A549 (cell line): Measurements from ENCODE around the gene ARMH3. TPM values are rescaled to one million over a fixed set of nuclear protein-coding genes. Genes with fewer than 3 reads are reported as not detected.

Experiments
- ATAC-seq, 2 experiments: fragments of 200-7000 bp in 1 of 2; fragments of >200 bp in 1 of 2; cut with Nextera tagmentation in 1 of 2; cut with Tn5 transposase in 1 of 2; 3 replicates each; pipeline versions ENCODE4 v1.8.0 to v1.9.1; 2018 to 2020; ENCODE audit warnings: mild to moderate bottlenecking in 1 of 2, moderate library complexity in 1 of 2
- CTCF ChIA-PET: fragments of 300-600 bp; sonication (Branson Sonifier 250); formaldehyde crosslinking; extraction: SDS; loops from one replicate; lab custom pipeline; 2021; ENCODE audit warnings: antibody characterized with exemption, inconsistent platforms; lab: Yijun Ruan, JAX
- POLR2A ChIA-PET: fragments of 350-600 bp; formaldehyde crosslinking; extraction: SDS; loops from one replicate; lab custom pipeline; 2021; ENCODE audit warnings: antibody characterized with exemption, inconsistent platforms; lab: Yijun Ruan, JAX
- DNase-seq, 2 experiments: peaks; one replicate each; pipeline versions ENCODE4 v3.0.0 to v3.0.0-alpha.2; 2011 to 2016; ENCODE audit warnings: low read depth in 1 of 2, low spot score in 1 of 2
- FAIRE-seq: peaks from 2 replicates; lab custom pipeline; 2011; peaks lifted over from hg19 to GRCh38; lab: Jason Lieb, UNC
- H3K27ac ChIP-seq, 2 experiments: fragments of >200 bp; sonication (Bioruptor Twin); formaldehyde crosslinking; 3 replicates each; pipeline ENCODE4 v1.5.1; 2016 to 2017
- H3K4me1 ChIP-seq: fragments of >200 bp; sonication (Bioruptor Twin); formaldehyde crosslinking; 3 replicates; pipeline ENCODE4 v1.6.1; 2016
- H3K4me2 ChIP-seq: fragments of >200 bp; sonication (Bioruptor Twin); formaldehyde crosslinking; 3 replicates; pipeline ENCODE4 v1.6.1; 2016
- H3K4me3 ChIP-seq: fragments of >200 bp; sonication (Bioruptor Twin); formaldehyde crosslinking; 3 replicates; pipeline ENCODE4 v1.5.1; 2016
- H3K9me3 ChIP-seq: fragments of >200 bp; sonication (Bioruptor Twin); formaldehyde crosslinking; 3 replicates; pipeline ENCODE4 v1.6.1; 2016
- BCL3 ChIP-seq: fragments of >200 bp; sonication (Bioruptor Twin); formaldehyde crosslinking; IDR thresholded peaks from 3 replicates; pipeline ENCODE4 v1.6.1; 2016
- CHD2 ChIP-seq: fragments of 150-350 bp; IDR thresholded peaks from 2 replicates; pipeline ENCODE4 v1.6.1; 2014; ENCODE audit warnings: low read length; ENCODE audit not compliant: partially characterized antibody
- E2F6 ChIP-seq: IDR thresholded peaks from 2 replicates; pipeline ENCODE4 v1.6.1; 2012; ENCODE audit warnings: low read depth, borderline replicate concordance
- EHMT2 ChIP-seq: fragments of 200-600 bp; sonication (generic); IDR thresholded peaks from 2 replicates; pipeline ENCODE4 v1.6.1; 2016; ENCODE audit warnings: antibody characterized with exemption, low read depth, mild to moderate bottlenecking, moderate library complexity
- ESRRA ChIP-seq: fragments of 150-350 bp; IDR thresholded peaks from 2 replicates; pipeline ENCODE4 v1.6.1; 2014; ENCODE audit warnings: mild to moderate bottlenecking, low read length, borderline replicate concordance
- GATA3 ChIP-seq: IDR thresholded peaks from 2 replicates; pipeline ENCODE4 v1.6.1; 2012; ENCODE audit warnings: borderline replicate concordance
- HDAC2 ChIP-seq: fragments of 200-600 bp; sonication (generic); IDR thresholded peaks from 2 replicates; pipeline ENCODE4 v1.6.1; 2016
- JUNB ChIP-seq: fragments of >200 bp; sonication (Bioruptor Twin); formaldehyde crosslinking; IDR thresholded peaks from 2 replicates; pipeline ENCODE4 v1.6.1; 2016
- PBX3 ChIP-seq: IDR thresholded peaks from 2 replicates; pipeline ENCODE4 v1.6.1; 2012
- POLR2A ChIP-seq: IDR thresholded peaks from 2 replicates; pipeline ENCODE4 v1.6.1; 2012; ENCODE audit warnings: mild to moderate bottlenecking, low read length
- RARB ChIP-seq: fragments of 250-450 bp; sonication (Bioruptor Pico); IDR thresholded peaks from 2 replicates; pipeline ENCODE4 v1.8.0; 2021; ENCODE audit warnings: mild to moderate bottlenecking, moderate library complexity
- RNF2 ChIP-seq: fragments of 200-600 bp; sonication (generic); IDR thresholded peaks from 2 replicates; pipeline ENCODE4 v1.6.1; 2016; ENCODE audit warnings: low read depth, mild to moderate bottlenecking, antibody characterized with exemption, moderate library complexity, borderline replicate concordance
- SMC3 ChIP-seq: fragments of >200 bp; sonication (Bioruptor Twin); formaldehyde crosslinking; IDR thresholded peaks from 3 replicates; pipeline ENCODE4 v1.6.1; 2018; ENCODE audit warnings: inconsistent platforms
- SREBF2 ChIP-seq: fragments of 450-650 bp; IDR thresholded peaks from 2 replicates; pipeline ENCODE4 v1.6.1; 2014; ENCODE audit warnings: mild to moderate bottlenecking, moderate library complexity
- TFCP2L1 ChIP-seq: fragments of 250-450 bp; sonication (Bioruptor Pico); IDR thresholded peaks from 2 replicates; pipeline ENCODE4 v1.5.0; 2021; ENCODE audit warnings: mild to moderate bottlenecking
- USF2 ChIP-seq: fragments of 450-650 bp; IDR thresholded peaks from 2 replicates; pipeline ENCODE4 v1.6.1; 2014; ENCODE audit warnings: antibody characterized with exemption
- ZC3H11A ChIP-seq: fragments of 450-650 bp; IDR thresholded peaks from 2 replicates; pipeline ENCODE4 v1.6.1; 2014; ENCODE audit warnings: antibody characterized with exemption, mild to moderate bottlenecking
- ZFP36 ChIP-seq: fragments of 450-650 bp; IDR thresholded peaks from 2 replicates; pipeline ENCODE4 v1.6.1; 2014; ENCODE audit warnings: borderline replicate concordance; ENCODE audit not compliant: partially characterized antibody
- WGBS: methylation state at CpG from one replicate; pipeline ENCODE4 v1.1.6; 2017; ENCODE audit errors: missing lambda C conversion rate; 5-methylcytosine and 5-hydroxymethylcytosine counted together
- polyA plus RNA-seq, 4 experiments: library from polyadenylated mRNA; depleted of rRNA in 3 of 4; stranded (reverse); fragments of >200 nt; fragmentation: RNase III in 1 of 4; extraction: RNeasy Plus Mini Kit Qiagen cat#74134 plus additional on column Dnase treatment in 1 of 4; gene quantifications; 2 replicates in 3 of 4; 3 replicates in 1 of 4; pipeline ENCODE4 v1.2.3, GENCODE V29; 2011 to 2017
- TF ChIP-seq, protein P1 (sequence below): fragments of 150-350 bp; IDR thresholded peaks from 2 replicates; pipeline ENCODE4 v1.6.1; 2014; ENCODE audit warnings: low read depth, mild to moderate bottlenecking, low read length

ARMH3 gene
- polyA plus RNA-seq, 2 of the 4 experiments (the other 2 are of a cell fraction): 12.7 to 17.3 TPM

- no peaks in the 10 kb centered on the region for H3K9me3 ChIP-seq
- ChIA-PET POLR2A (no interaction called here), CTCF (interaction anchor here (1.0 to 2.4 kb wide), 4 partner anchors 11 to 132 kb away, joined by 3 to 8 read pairs (median 4); no protein-coding TSS in a partner anchor)
- H3K27ac ChIP-seq: no peak overlapping the region
- no peak for ATAC-seq
- H3K4me1 ChIP-seq: peaks cover 7% of the 10 kb centered on the region; the same call in 2 of the 3 replicates
- DNase-seq: no peak
- 92% methylated on average over 2 of the region's 2 CpGs for WGBS
- FAIRE-seq: no peak
- no peak overlapping the region for H3K4me2 ChIP-seq
- TF ChIP-seq EHMT2 (no peak), ZC3H11A (no peak), SMC3 (no peak), HDAC2 (no peak), ESRRA (no peak), TFCP2L1 (CRISPR knock-in tag) (no peak), GATA3 (no peak), ZFP36 (no peak)
- no peak overlapping the region for H3K4me3 ChIP-seq
These were observed 87.6 kb downstream of the ARMH3 start for GRCh38 chr10:101968286-101968939.

DNA sequence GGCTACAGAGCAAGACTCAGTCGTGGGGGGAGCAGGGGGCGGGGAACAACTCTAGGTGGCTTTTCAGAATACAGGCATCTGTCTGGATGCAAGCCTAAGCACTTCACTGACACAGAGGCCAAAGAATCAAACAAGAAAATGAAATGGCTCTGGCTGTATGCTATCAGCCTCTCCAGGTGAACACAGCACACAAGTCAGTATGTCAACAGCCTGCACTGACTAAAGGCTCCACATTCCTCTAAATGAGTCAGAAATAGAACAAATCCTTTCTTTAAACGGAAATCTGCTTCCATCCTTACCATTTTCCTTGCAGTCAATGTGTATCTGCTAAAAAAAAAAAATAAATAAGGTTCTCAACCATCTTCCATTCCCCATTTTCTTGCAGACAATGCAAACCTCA is 88.3 kb downstream of the ARMH3 start:
- CTCF ChIA-PET: interaction anchor here (1.0 to 2.0 kb wide), 2 partner anchors 42 to 149 kb away, joined by 3 to 6 read pairs; partner anchors contain the start of gene OGA
- Histone ChIP-seq H3K4me3 (no peak overlapping the region), H3K9me3 (no peaks in the 10 kb centered on the region), H3K27ac (no peak overlapping the region), H3K4me2 (no peak overlapping the region), H3K4me1 (no peaks in the 10 kb centered on the region; the same call in 2 of the 3 replicates)
- DNase-seq: no peak
- no peak for FAIRE-seq
- ATAC-seq: peak; percentile 56 to 64; a peak in 3 of 6 replicates
- WGBS: 65% methylated on average over 3 of the region's 3 CpGs
- POLR2A ChIA-PET: no interaction called here
- TF ChIP-seq USF2: no peak
- no peak for TF ChIP-seq POLR2A
- TF ChIP-seq BCL3: no peak
- TF ChIP-seq, protein P1, sequence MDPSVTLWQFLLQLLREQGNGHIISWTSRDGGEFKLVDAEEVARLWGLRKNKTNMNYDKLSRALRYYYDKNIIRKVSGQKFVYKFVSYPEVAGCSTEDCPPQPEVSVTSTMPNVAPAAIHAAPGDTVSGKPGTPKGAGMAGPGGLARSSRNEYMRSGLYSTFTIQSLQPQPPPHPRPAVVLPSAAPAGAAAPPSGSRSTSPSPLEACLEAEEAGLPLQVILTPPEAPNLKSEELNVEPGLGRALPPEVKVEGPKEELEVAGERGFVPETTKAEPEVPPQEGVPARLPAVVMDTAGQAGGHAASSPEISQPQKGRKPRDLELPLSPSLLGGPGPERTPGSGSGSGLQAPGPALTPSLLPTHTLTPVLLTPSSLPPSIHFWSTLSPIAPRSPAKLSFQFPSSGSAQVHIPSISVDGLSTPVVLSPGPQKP: no peak
- no peak for TF ChIP-seq JUNB
- no peak for TF ChIP-seq ZC3H11A
- TF ChIP-seq RNF2: no peak
- no peak for TF ChIP-seq ESRRA
- no peak for TF ChIP-seq PBX3
- TF ChIP-seq SREBF2: no peak
- no peak for TF ChIP-seq CHD2
- no peak for TF ChIP-seq RARB (CRISPR knock-in tag)
- no peak for TF ChIP-seq E2F6
